ENCODE measurements around the gene SECISBP2. TPM values are rescaled to one million over a fixed set of nuclear protein-coding genes. Genes with fewer than 3 reads are reported as not detected.

Gene SECISBP2
- total and polyA plus RNA-seq, 2 of the 13 experiments (the other 11 are each of a cell fraction or from before 2014, with no cell fraction given): 32.4 to 38.0 TPM

- TF ChIP-seq ARNT2 (CRISPR knock-in tag; IDR thresholded peaks at IDR 0.05; ENCODE audit: low read depth) (no peak), ZFP82 (CRISPR knock-in tag; IDR thresholded peaks at IDR 0.05; ENCODE audit: borderline replicate concordance) (no peak), RCOR2 (CRISPR knock-in tag; IDR thresholded peaks at IDR 0.05) (no peak), TAF1 (CRISPR knock-in tag; IDR thresholded peaks at IDR 0.05) (peak; percentile 87), PAWR (CRISPR knock-in tag; IDR thresholded peaks at IDR 0.05; ENCODE audit: borderline replicate concordance) (no peak)
- TF ChIP-seq, protein P1, sequence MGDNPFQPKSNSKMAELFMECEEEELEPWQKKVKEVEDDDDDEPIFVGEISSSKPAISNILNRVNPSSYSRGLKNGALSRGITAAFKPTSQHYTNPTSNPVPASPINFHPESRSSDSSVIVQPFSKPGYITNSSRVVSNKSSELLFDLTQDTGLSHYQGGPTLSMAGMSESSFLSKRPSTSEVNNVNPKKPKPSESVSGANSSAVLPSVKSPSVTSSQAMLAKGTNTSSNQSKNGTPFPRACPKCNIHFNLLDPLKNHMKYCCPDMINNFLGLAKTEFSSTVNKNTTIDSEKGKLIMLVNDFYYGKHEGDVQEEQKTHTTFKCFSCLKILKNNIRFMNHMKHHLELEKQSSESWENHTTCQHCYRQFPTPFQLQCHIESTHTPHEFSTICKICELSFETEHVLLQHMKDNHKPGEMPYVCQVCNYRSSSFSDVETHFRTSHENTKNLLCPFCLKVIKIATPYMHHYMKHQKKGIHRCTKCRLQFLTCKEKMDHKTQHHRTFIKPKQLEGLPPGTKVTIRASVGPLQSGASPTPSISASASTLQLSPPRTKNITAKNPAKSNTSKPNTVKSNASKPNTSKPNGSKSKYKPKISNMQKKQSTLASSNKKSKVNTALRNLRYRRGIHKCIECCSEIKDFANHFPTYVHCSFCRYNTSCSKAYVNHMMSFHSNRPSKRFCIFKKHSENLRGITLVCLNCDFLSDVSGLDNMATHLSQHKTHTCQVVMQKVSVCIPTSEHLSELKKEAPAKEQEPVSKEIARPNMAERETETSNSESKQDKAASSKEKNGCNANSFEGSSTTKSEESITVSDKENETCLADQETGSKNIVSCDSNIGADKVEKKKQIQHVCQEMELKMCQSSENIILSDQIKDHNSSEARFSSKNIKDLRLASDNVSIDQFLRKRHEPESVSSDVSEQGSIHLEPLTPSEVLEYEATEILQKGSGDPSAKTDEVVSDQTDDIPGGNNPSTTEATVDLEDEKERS (CRISPR knock-in tag; IDR thresholded peaks at IDR 0.05): no peak
Measured at GRCh38 chr9:89310475-89311345, 7.6 kb upstream of the SECISBP2 start, which contains the start of gene CKS2 (continued).
